ENCODE results near the gene KRT77. TPM values are rescaled to one million over a fixed set of nuclear protein-coding genes. Genes with fewer than 3 reads are reported as not detected.

The KRT77 gene
- total RNA-seq, 2 experiments from 2014 or later = not detected

GRCh38 chr12:52693261-52693660 lies 10.1 kb downstream of the KRT77 start:
- intact Hi-C loops (cut with micrococcal nuclease; ENCODE audit: unreplicated experiment) = no loop called here
- Histone ChIP-seq H4K20me1 (ENCODE audit: insufficient read depth, low read length) (no peaks in the 10 kb centered on the region), H3K4me2 (ENCODE audit: low read length) (no peak overlapping the region), H3K36me3 (ENCODE audit: insufficient read depth, low read length) (no peaks in the 10 kb centered on the region), H3K9me3 (ENCODE audit: low read length) (no peaks in the 10 kb centered on the region), H3K4me3 (ENCODE audit: low read depth, low read length, poor library complexity, severe bottlenecking) (no peak overlapping the region), H3K9me2 (ENCODE audit: insufficient read depth, low read length) (no peaks in the 10 kb centered on the region), H2AFZ (ENCODE audit: low read length) (no peak overlapping the region), H3K79me2 (ENCODE audit: insufficient read depth, low read depth, low read length) (no peaks in the 10 kb centered on the region), H3K27ac (ENCODE audit: low read depth, low read length, poor library complexity, severe bottlenecking) (no peak overlapping the region), H3K4me1 (ENCODE audit: insufficient read depth, low read length, poor library complexity, severe bottlenecking) (no peaks in the 10 kb centered on the region)
- POLR2A ChIA-PET = interaction anchor here (0.7 kb wide), 1 partner anchor 40 kb away, joined by 3 read pairs; no protein-coding TSS in a partner anchor
- TF ChIP-seq, protein P1, sequence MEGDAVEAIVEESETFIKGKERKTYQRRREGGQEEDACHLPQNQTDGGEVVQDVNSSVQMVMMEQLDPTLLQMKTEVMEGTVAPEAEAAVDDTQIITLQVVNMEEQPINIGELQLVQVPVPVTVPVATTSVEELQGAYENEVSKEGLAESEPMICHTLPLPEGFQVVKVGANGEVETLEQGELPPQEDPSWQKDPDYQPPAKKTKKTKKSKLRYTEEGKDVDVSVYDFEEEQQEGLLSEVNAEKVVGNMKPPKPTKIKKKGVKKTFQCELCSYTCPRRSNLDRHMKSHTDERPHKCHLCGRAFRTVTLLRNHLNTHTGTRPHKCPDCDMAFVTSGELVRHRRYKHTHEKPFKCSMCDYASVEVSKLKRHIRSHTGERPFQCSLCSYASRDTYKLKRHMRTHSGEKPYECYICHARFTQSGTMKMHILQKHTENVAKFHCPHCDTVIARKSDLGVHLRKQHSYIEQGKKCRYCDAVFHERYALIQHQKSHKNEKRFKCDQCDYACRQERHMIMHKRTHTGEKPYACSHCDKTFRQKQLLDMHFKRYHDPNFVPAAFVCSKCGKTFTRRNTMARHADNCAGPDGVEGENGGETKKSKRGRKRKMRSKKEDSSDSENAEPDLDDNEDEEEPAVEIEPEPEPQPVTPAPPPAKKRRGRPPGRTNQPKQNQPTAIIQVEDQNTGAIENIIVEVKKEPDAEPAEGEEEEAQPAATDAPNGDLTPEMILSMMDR (conservative IDR thresholded peaks at IDR 0.05; ENCODE audit: low read length) = no peak
- no peak for TF ChIP-seq EZH2phosphoT487 (IDR thresholded peaks at IDR 0.05; ENCODE audit: borderline replicate concordance, low read depth, low read length)
- BruUV-seq (replicated peaks) = no TSS peak
- DNase-seq (ENCODE audit: low spot score) = no peak
- CTCF ChIA-PET (ENCODE audit: unreplicated experiment) = interaction anchor here (1.6 kb wide), 1 partner anchor 177 kb away, joined by 3 read pairs; no protein-coding TSS in a partner anchor

DNA sequence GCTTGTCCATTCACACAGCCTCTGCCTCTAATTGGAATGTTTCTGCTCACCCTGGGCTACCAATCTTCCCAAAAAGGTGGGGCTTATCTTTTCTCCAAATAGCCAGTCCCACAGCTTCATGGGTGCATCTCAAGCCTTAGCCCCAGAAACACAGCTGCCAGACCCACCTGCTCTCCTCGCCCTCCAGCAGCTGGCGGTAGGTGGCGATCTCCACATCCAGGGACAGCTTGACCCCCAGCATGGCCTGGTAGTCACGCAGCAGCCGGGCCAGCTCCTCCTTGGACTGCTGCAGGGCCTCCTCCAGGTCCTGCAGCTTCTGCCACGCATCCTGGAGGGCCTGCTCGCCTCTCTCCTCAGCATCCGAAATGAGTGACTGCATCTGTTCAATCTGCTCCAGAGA lies 11.1 kb downstream of the KRT77 start:
- no peak overlapping the region for H3K4me3 ChIP-seq (ENCODE audit: low read depth, low read length, poor library complexity, severe bottlenecking)
- no TSS peak for BruUV-seq (replicated peaks)
- no peak overlapping the region for H2AFZ ChIP-seq (ENCODE audit: low read length)
- H3K4me1 ChIP-seq (ENCODE audit: insufficient read depth, low read length, poor library complexity, severe bottlenecking) = no peaks in the 10 kb centered on the region
- CTCF ChIA-PET (ENCODE audit: unreplicated experiment) = interaction anchor here (0.6 to 1.6 kb wide), 2 partner anchors 178 to 314 kb away, joined by 3 read pairs; partner anchors contain the start of gene EIF4B
- POLR2A ChIA-PET = no interaction called here
- no peak overlapping the region for H3K4me2 ChIP-seq (ENCODE audit: low read length)
- H4K20me1 ChIP-seq (ENCODE audit: insufficient read depth, low read length) = no peaks in the 10 kb centered on the region
- TF ChIP-seq EZH2phosphoT487 (IDR thresholded peaks at IDR 0.05; ENCODE audit: borderline replicate concordance, low read depth, low read length) = no peak
- TF ChIP-seq, protein P1 (conservative IDR thresholded peaks at IDR 0.05; ENCODE audit: low read length) = peak; percentile 67
- H3K79me2 ChIP-seq (ENCODE audit: insufficient read depth, low read depth, low read length) = no peaks in the 10 kb centered on the region
- DNase-seq (ENCODE audit: low spot score) = peak; percentile 25
- no peaks in the 10 kb centered on the region for H3K36me3 ChIP-seq (ENCODE audit: insufficient read depth, low read length)
- intact Hi-C loops (cut with micrococcal nuclease; ENCODE audit: unreplicated experiment) = loop anchor here (1.0 kb wide), 1 partner anchor 187 kb away; no protein-coding TSS in a partner anchor
- no peaks in the 10 kb centered on the region for H3K9me3 ChIP-seq (ENCODE audit: low read length)
- H3K27ac ChIP-seq (ENCODE audit: low read depth, low read length, poor library complexity, severe bottlenecking) = no peak overlapping the region
- H3K9me2 ChIP-seq (ENCODE audit: insufficient read depth, low read length) = no peaks in the 10 kb centered on the region

- DNase-seq (ENCODE audit: low spot score) = no peak
- Histone ChIP-seq H3K9me2 (ENCODE audit: insufficient read depth, low read length) (no peaks in the 10 kb centered on the region), H2AFZ (ENCODE audit: low read length) (no peak overlapping the region), H3K4me3 (ENCODE audit: low read depth, low read length, poor library complexity, severe bottlenecking) (no peak overlapping the region), H4K20me1 (ENCODE audit: insufficient read depth, low read length) (no peaks in the 10 kb centered on the region), H3K79me2 (ENCODE audit: insufficient read depth, low read depth, low read length) (no peaks in the 10 kb centered on the region), H3K4me2 (ENCODE audit: low read length) (no peak overlapping the region), H3K4me1 (ENCODE audit: insufficient read depth, low read length, poor library complexity, severe bottlenecking) (no peaks in the 10 kb centered on the region), H3K9me3 (ENCODE audit: low read length) (no peaks in the 10 kb centered on the region), H3K27ac (ENCODE audit: low read depth, low read length, poor library complexity, severe bottlenecking) (no peak overlapping the region), H3K36me3 (ENCODE audit: insufficient read depth, low read length) (no peaks in the 10 kb centered on the region)
- TF ChIP-seq, protein P1 (conservative IDR thresholded peaks at IDR 0.05; ENCODE audit: low read length) = no peak
- TF ChIP-seq EZH2phosphoT487 (IDR thresholded peaks at IDR 0.05; ENCODE audit: borderline replicate concordance, low read depth, low read length) = no peak
- POLR2A ChIA-PET = no interaction called here
- CTCF ChIA-PET (ENCODE audit: unreplicated experiment) = interaction anchor here (1.6 kb wide), 1 partner anchor 179 kb away, joined by 3 read pairs; no protein-coding TSS in a partner anchor
- BruUV-seq (replicated peaks) = no TSS peak
- intact Hi-C loops (cut with micrococcal nuclease; ENCODE audit: unreplicated experiment) = loop anchor here (1.0 kb wide), 1 partner anchor 188 kb away; no protein-coding TSS in a partner anchor
Observed at GRCh38 chr12:52691841-52692150, 11.5 kb downstream of the KRT77 start.

All from OCI-LY7 (cell line).